ENCODE data around the gene OTOP1.
"Not testable (repeated sequence)": the region's sequence is repeated elsewhere in the genome, so short reads cannot be mapped to it uniquely, and the experiment has no call there.

The OTOP1 gene

DNA sequence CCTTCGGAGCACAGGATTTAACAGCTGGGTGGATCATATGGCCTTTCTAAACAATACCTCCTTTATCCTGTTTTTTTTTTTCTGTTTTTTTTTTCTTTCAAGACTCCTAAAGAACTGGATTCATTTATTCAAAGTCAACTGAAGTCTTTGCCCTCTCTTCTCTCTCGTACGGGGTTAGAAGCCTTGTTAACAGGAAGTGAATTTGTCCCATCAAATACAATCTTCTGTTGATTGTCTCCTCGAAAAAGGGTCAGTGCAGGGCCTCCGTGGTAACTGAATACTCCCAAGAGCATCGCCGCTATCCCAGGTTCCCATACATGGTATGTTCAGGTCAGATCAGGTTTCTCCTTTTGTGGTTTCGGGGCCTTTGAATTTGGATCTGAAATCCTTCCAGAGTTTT, 23.1 kb upstream of the OTOP1 start:
- Mint-ChIP-seq H3K27ac (no peak overlapping the region), H3K27me3 (peaks cover 2% of the 10 kb centered on the region), H3K4me1 (peaks cover 14% of the 10 kb centered on the region), H3K36me3 (peaks cover 6% of the 10 kb centered on the region), H3K4me3 (peak overlapping the region; percentile 24), H3K9me3 (no peaks in the 10 kb centered on the region)
- DNase-seq (ENCODE audit: low spot score in 2 of 2) (no peak), ATAC-seq (ENCODE audit: low read depth) (no peak)

GRCh38 chr4:4249342-4249741, 22.6 kb upstream of the OTOP1 start:
- not testable (repeated sequence) for H3K27ac Mint-ChIP-seq; H3K36me3 Mint-ChIP-seq; H3K9me3 Mint-ChIP-seq; DNase-seq (ENCODE audit: low spot score in 2 of 2); H3K4me3 Mint-ChIP-seq; H3K27me3 Mint-ChIP-seq; ATAC-seq (ENCODE audit: low read depth)
- H3K4me1 Mint-ChIP-seq: peaks cover 15% of the 10 kb centered on the region

DNA sequence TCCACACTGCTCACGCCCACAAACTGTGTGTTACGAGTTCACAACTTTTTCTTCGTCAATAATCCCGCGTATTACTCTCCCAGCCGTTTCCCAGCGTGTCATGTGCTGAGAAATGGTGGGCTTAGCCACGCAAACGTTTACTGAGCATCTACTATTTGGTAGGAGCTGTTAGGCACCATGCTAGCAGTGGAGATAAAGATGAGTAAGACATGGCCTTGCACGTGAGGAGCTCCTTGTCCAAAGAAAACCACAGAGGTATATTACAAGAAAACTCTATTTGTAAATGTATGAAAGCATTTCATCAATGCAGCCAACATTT, 22.1 kb upstream of the OTOP1 start:
- ATAC-seq (ENCODE audit: low read depth): no peak

DNA sequence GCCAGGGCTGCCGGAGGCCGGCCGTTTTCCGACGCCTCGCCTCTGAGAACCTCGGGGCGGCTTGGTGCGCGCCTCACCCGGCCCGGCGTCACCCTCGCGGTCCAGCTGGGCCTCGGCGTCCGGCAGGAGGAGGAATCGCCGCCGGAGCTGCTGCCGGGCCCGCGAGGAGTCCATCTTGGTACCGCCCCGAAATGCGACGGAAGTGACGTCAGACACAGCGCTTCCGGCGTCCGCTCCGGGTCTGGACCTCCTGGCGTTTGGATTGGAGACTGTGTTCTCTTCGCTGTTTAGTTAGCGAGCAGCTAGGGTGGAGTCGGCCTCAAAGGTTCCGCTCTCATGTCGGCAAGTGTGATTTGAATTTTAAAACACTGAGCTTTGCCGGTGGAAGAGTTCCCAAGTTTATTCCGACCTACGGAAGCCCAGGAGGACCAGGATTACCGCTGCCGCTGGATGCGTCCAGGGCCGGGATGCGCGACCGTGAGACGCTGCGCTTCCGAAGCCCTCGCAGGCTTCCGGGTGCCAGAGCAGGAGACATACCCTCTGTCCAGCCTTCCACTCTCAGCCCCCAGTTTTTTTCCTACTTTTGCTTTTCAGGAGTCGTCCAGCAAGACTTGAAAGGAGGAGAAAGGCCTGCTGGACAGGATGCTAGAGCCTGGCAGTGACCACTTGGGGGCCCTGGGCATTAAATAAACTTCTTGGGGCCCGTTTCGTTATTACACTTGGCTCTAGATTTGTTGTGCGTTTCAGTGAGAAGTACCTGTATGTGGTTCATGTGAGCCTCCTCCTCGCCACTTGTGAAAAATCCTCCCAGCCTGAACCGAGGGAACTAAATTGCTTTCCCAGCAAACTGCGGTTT, 21.5 kb upstream of the OTOP1 start, which contains the start of gene TMEM128:
TMEM128 (minus strand) TSS at position 195 of the 856 bp plus-strand sequence; CDS start at position 174, 21 bp downstream.
- peaks cover 19% of the 10 kb centered on the region for H3K4me1 Mint-ChIP-seq
- H3K36me3 Mint-ChIP-seq: peaks cover 12% of the 10 kb centered on the region
- no peaks in the 10 kb centered on the region for H3K27me3 Mint-ChIP-seq
- ATAC-seq (ENCODE audit: low read depth): peak; percentile 97
- peak within 1 kb of the TSS; percentile 99 for H3K27ac Mint-ChIP-seq
- peak; percentile 89 to 94 for DNase-seq (ENCODE audit: low spot score in 2 of 2)
- H3K4me3 Mint-ChIP-seq: peak within 1 kb of the TSS; percentile 96
- no peaks in the 10 kb centered on the region for H3K9me3 Mint-ChIP-seq

More for the DNA sequence above, 22.1 kb upstream of the OTOP1 start:
- DNase-seq (ENCODE audit: low spot score in 2 of 2): no peak
- peaks cover 6% of the 10 kb centered on the region for H3K36me3 Mint-ChIP-seq
- no peaks in the 10 kb centered on the region for H3K27me3 Mint-ChIP-seq
- H3K4me1 Mint-ChIP-seq: peaks cover 15% of the 10 kb centered on the region
- peak overlapping the region; percentile 99 for H3K27ac Mint-ChIP-seq
- no peaks in the 10 kb centered on the region for H3K9me3 Mint-ChIP-seq
- H3K4me3 Mint-ChIP-seq: peak overlapping the region; percentile 96

DNA sequence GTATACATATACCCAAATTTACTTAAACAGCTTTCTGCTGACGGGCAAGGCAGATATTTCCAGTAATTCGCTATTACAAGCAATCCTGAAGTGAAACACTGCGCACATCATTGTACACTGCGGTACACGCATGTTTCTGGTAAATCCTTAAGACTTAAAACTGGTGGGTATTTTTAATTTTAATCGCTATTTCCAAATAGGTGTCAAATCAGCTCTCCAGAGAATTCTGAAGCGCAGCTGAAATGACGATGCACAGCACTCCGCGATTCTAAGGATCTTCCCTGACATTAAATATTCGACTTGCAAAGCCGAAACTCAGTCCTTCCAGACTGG, 20.9 kb upstream of the OTOP1 start:
- peak; percentile 39 for ATAC-seq (ENCODE audit: low read depth)
- peak overlapping the region; percentile 99 for H3K27ac Mint-ChIP-seq
- peak overlapping the region; percentile 96 for H3K4me3 Mint-ChIP-seq
- H3K9me3 Mint-ChIP-seq: no peaks in the 10 kb centered on the region
- peaks cover 12% of the 10 kb centered on the region for H3K36me3 Mint-ChIP-seq
- DNase-seq (ENCODE audit: low spot score in 2 of 2): no peak
- peaks cover 19% of the 10 kb centered on the region for H3K4me1 Mint-ChIP-seq
- no peaks in the 10 kb centered on the region for H3K27me3 Mint-ChIP-seq

DNA sequence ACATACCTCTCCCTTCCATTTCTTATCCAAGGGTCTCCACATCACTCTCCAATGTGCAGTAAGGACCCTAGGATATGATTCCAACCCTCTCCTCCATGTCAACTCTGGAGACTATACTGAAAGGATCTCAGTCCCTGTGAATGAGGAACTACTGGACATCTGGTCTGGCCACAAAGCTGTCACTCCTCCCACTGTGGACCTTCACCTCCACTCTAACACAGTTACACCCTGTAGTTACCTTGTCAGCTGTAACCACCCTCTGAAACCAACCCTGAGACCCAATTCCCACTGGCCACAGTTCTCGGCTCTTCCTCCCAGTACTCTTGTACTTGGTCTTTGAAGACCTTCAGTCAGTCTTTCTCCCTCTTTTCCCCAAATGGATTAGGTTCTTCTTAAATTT, 18.4 kb upstream of the OTOP1 start:
- H3K36me3 Mint-ChIP-seq: peaks cover 20% of the 10 kb centered on the region
- peaks cover 19% of the 10 kb centered on the region for H3K4me1 Mint-ChIP-seq
- no peaks in the 10 kb centered on the region for H3K9me3 Mint-ChIP-seq
- no peak overlapping the region for H3K27ac Mint-ChIP-seq
- no peaks in the 10 kb centered on the region for H3K27me3 Mint-ChIP-seq
- no peak for ATAC-seq (ENCODE audit: low read depth)
- H3K4me3 Mint-ChIP-seq: no peak overlapping the region
- no peak for DNase-seq (ENCODE audit: low spot score in 2 of 2)

- not testable (repeated sequence) for H3K27ac Mint-ChIP-seq
Observed at GRCh38 chr4:4239551-4239950, 12.8 kb upstream of the OTOP1 start.

DNA sequence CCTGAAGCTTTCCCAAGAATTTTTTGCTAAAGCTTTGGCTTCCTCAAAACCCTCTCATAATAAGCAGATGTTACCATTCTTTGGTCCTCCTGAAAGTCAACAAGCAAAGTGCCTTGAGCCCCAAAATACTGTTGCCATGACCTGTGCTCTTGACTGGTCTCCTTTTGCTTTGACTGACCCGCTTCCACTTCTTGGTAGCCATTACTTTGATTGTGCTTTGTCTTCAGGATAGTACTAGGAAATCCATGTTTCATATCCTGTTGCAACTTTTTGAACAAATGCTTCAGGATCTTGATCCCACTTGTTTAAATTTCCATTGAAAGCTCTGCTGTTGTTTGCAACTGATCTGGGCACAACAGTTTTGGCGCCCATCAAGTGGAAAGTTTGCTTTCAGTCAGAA, 6.9 kb upstream of the OTOP1 start:
- ATAC-seq (ENCODE audit: low read depth) (no peak), DNase-seq (ENCODE audit: low spot score in 2 of 2) (no peak)
- no peak overlapping the region for H3K4me3 Mint-ChIP-seq
- H3K4me1 Mint-ChIP-seq: no peaks in the 10 kb centered on the region
- H3K27ac Mint-ChIP-seq: no peak overlapping the region
- peaks cover 2% of the 10 kb centered on the region for H3K27me3 Mint-ChIP-seq
- peaks cover 18% of the 10 kb centered on the region for H3K36me3 Mint-ChIP-seq
- H3K9me3 Mint-ChIP-seq: peaks cover 10% of the 10 kb centered on the region

More at GRCh38 chr4:4239551-4239950, 12.8 kb upstream of the OTOP1 start:
- not testable (repeated sequence) for H3K27me3 Mint-ChIP-seq; H3K9me3 Mint-ChIP-seq; H3K4me3 Mint-ChIP-seq; DNase-seq (ENCODE audit: low spot score in 2 of 2); ATAC-seq (ENCODE audit: low read depth); H3K4me1 Mint-ChIP-seq
- peaks cover 33% of the 10 kb centered on the region for H3K36me3 Mint-ChIP-seq

DNA sequence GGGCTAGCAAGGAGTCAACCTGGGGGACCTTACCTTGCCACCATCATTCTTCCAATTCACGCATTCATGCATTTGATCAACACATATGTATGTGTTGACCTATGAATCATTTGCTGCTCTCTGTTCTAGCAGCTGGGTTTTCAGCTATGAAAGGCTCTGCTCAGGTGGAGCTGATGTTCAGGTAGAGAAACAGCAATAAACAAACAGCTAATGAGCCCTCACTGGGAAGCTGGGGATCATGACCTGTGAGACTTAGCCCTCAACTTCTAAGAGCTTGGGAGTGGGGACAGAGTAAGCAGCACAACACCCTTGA, 1.6 kb upstream of the OTOP1 start:
- H3K36me3 Mint-ChIP-seq: peaks cover 5% of the 10 kb centered on the region
- no peak overlapping the region for H3K27ac Mint-ChIP-seq
- peaks cover 5% of the 10 kb centered on the region for H3K9me3 Mint-ChIP-seq
- H3K27me3 Mint-ChIP-seq: peaks cover 31% of the 10 kb centered on the region
- ATAC-seq (ENCODE audit: low read depth) (no peak), DNase-seq (ENCODE audit: low spot score in 2 of 2) (no peak)
- peaks cover 6% of the 10 kb centered on the region for H3K4me1 Mint-ChIP-seq
- H3K4me3 Mint-ChIP-seq: no peak overlapping the region

DNA sequence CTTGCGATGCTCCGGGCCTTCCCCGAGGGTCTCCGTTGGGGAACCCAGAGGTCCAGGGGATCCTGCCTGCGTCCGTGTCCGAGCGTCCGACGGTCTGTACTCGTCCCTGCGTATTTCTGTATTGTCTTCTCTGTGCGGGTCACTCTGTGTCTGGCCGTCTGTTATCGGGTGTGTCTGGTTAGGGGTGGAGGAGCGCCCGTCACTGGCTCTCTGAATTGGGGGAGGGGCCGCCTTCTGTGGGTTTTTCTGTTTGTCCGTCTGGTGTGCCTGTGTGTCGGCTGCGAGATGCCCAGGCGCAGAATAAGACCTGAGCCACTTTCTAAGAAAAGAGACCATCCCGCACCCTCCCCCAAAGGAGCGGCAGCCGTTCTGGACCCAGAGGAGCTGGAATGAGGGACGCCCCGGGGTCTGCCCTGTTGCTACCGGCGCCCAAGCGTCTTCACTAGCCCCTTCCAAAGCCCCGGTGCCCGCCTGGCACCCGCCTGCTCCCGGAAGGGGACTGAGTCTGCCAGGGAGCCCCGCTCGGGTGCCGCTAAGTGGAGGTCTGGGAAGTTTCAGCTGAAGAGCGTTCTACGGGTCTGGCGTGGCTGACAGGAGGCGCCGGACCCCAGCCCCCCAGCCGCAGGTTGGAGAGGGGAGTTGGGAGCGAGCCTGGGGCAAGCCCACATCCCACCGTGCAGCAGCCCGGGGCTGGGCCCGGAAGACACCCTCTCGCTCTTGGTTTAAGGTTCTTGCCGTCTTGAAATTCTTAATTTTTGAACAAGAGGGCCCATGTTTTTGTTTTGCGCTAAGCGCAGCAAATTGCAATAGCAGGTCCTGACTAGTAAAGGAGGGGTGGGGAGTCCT, 1.0 kb upstream of the OTOP1 start:
- no peak for DNase-seq (ENCODE audit: low spot score in 2 of 2)
- no peak overlapping the region for H3K27ac Mint-ChIP-seq
- H3K9me3 Mint-ChIP-seq: peaks cover 5% of the 10 kb centered on the region
- no peak for ATAC-seq (ENCODE audit: low read depth)
- peaks cover 35% of the 10 kb centered on the region for H3K27me3 Mint-ChIP-seq
- H3K36me3 Mint-ChIP-seq: peaks cover 5% of the 10 kb centered on the region
- H3K4me3 Mint-ChIP-seq: no peak overlapping the region
- peaks cover 6% of the 10 kb centered on the region for H3K4me1 Mint-ChIP-seq

DNA sequence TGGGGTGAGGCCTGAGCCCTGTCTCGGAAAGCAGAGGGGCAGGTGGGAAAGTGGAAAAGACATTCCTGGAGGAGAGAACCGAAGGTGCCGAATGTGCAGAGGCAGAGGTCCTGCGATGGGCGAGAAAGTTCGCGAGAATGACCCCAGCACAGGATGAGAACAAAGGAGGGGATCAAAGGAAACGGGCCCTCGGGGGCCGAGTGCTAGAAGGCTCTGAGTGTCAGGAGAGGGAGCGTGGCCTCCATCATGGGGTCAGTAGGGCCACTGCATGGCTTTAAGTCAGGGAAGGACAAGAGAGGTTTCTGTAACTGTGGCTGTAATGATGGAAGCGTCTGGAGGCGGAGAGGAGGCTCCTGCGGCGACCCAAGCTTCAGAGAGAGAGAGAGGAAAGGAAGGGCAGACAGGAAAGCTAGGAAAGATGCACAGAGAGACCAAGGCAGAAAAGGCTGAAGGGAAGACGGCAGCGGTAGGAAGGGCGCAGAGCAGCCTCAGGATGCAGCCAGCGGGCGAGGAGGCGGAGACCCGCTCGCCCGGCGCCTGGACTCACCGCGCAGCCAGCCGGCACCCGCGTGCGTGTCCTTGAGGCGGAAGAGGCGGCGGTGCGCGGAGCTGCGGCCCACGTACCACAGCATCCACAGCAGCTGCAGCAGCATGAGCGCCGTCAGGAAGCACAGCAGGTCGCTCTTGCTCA, 669 bp downstream of the OTOP1 start:
- Mint-ChIP-seq H3K27me3 (peaks cover 36% of the 10 kb centered on the region), H3K4me1 (peaks cover 6% of the 10 kb centered on the region), H3K36me3 (peaks cover 5% of the 10 kb centered on the region), H3K4me3 (no peak overlapping the region), H3K27ac (no peak overlapping the region), H3K9me3 (peaks cover 2% of the 10 kb centered on the region)
- no peak for DNase-seq (ENCODE audit: low spot score in 2 of 2)
- no peak for ATAC-seq (ENCODE audit: low read depth)

DNA sequence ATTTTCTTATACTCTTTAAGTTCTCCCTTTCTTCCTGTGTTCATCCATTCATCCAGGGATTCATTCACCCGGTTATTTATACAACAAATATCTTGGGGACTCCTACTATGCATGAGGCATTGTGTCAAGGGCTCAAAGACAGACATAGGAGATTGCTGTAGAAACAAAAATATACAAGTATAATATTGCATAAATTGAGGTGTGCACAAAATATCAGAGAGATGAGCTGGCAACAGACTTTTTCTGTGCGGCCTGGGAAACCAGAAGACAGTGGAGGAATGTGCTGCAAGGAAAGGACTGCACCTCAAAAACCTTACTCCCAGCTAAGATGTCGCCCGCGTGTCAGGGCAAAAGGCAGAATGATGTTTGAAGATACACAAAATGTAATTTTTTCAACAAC, 9.6 kb downstream of the OTOP1 start:
- Mint-ChIP-seq H3K4me1 (no peaks in the 10 kb centered on the region), H3K36me3 (no peaks in the 10 kb centered on the region), H3K27ac (no peak overlapping the region), H3K4me3 (no peak overlapping the region), H3K9me3 (no peaks in the 10 kb centered on the region), H3K27me3 (peaks cover 8% of the 10 kb centered on the region)
- no peak for DNase-seq (ENCODE audit: low spot score in 2 of 2)
- no peak for ATAC-seq (ENCODE audit: low read depth)

- H3K27ac Mint-ChIP-seq: no peak overlapping the region
- H3K9me3 Mint-ChIP-seq: no peaks in the 10 kb centered on the region
- H3K4me3 Mint-ChIP-seq: no peak overlapping the region
- H3K4me1 Mint-ChIP-seq: no peaks in the 10 kb centered on the region
- ATAC-seq (ENCODE audit: low read depth) (no peak), DNase-seq (ENCODE audit: low spot score in 2 of 2) (no peak)
- peaks cover 5% of the 10 kb centered on the region for H3K27me3 Mint-ChIP-seq
- no peaks in the 10 kb centered on the region for H3K36me3 Mint-ChIP-seq
Observed at GRCh38 chr4:4216648-4217047, 10.1 kb downstream of the OTOP1 start.

DNA sequence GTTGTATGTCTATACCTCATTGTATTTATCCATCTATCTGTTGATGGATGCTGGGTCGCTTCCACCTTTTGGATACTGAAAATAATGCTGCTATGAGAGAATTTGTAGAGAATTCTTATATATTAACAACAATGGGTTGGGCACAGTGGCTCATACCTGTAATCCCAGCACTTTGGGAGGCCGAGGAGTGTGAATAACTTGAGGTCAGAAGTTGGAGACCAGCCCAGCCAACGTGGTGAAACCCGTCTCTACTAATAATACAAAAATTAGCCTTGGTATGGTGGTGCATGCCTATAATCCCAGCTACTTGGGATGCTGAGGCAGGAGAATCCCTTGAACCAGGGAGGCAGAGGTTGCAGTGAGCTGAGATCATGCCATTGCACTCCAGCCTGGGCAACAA, 13.1 kb downstream of the OTOP1 start:
- H3K27ac Mint-ChIP-seq; H3K4me1 Mint-ChIP-seq; H3K4me3 Mint-ChIP-seq; DNase-seq (ENCODE audit: low spot score in 2 of 2); ATAC-seq (ENCODE audit: low read depth); H3K9me3 Mint-ChIP-seq; H3K36me3 Mint-ChIP-seq: not testable (repeated sequence)
- peaks cover 13% of the 10 kb centered on the region for H3K27me3 Mint-ChIP-seq
